UCSD-AML1 (cell line): ENCODE measurements around the gene SSBP2.
A peak's percentile ranks its signal among the peaks of the same experiment; 100 is the strongest.

Experiments used
- DNase-seq: peaks from one replicate; lab custom pipeline; 2025; ENCODE audit not compliant: unreplicated experiment; lab: John Stamatoyannopoulos, UW

The SSBP2 gene

DNA sequence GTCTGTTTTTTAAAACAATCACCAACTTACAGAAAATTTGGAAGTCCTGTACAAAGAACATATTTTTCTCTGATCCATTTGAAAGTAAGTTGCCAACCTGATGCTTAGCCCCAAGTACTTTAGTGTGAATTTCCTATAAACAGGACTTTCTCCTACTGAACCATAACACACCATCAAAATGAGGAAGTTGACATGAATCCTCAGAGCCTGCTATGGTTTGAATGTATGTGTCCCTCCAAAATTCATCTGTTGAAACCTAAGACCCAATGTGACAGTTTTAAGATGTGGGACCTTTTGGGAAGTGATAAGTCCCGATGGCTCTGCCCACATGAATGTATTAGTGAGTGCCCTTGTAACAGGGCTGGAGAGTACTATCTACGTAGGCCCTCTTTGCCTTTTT, 350.5 kb downstream of the SSBP2 start:
- no peak for DNase-seq

DNA sequence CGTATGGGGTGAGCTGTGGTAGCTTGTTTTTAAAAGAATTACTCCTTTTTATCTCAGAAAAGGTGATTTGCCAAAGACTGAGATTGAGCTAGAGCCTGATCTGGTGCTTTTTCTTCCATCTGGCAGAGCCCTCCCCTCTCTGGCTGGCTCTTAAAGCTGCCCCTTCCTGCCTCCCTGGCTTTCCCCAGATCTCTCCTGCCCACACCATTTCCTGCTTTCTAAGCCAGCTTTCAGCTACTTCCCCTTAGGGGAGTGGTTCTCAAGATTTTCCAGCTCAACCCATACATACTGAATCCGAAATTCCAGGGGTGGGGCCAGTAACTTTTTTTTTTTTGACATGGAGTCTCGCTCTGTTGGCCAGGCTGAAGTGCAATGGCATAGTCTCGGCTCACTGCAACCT, 352.2 kb downstream of the SSBP2 start:
- peak; percentile 37 for DNase-seq

DNA sequence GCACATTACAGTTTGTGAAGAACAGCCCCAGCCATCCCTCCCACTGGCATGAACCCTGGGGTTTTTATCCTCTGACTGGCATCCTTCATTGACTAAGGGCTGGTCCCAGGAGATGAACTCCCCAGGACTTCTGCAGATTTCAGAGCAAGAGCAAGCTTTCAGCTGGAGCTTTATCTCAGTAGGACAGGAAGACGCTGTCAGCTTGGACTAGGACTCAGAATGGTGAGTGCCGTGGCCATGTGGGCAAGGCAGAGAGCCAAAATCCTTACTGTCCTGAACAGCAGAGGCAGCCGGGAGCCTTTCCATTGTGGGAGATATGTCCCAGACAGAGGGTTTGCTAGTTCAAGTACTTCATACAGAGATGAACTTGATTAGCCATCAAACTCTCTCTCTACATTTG, 353.7 kb downstream of the SSBP2 start:
- DNase-seq = peak; percentile 12

DNA sequence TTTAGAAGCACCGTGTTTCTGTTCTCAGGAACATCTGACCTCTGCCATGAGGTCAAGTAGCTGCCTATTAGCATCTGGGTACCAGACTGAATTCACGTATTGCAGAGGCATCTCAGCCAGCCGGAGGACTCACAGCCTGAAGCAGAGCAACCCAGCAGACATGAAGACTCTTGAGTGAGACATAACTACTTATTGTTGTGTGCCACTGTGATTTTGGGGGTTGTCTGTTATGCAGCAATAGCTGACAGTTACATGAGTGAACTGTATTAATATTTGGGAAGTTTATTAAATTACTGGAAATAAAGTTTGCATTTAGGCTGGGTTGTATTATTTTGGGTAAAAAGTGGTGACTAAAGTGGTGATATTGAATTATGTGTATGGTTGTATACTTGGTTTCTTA, 355.6 kb downstream of the SSBP2 start:
- DNase-seq = no peak

DNA sequence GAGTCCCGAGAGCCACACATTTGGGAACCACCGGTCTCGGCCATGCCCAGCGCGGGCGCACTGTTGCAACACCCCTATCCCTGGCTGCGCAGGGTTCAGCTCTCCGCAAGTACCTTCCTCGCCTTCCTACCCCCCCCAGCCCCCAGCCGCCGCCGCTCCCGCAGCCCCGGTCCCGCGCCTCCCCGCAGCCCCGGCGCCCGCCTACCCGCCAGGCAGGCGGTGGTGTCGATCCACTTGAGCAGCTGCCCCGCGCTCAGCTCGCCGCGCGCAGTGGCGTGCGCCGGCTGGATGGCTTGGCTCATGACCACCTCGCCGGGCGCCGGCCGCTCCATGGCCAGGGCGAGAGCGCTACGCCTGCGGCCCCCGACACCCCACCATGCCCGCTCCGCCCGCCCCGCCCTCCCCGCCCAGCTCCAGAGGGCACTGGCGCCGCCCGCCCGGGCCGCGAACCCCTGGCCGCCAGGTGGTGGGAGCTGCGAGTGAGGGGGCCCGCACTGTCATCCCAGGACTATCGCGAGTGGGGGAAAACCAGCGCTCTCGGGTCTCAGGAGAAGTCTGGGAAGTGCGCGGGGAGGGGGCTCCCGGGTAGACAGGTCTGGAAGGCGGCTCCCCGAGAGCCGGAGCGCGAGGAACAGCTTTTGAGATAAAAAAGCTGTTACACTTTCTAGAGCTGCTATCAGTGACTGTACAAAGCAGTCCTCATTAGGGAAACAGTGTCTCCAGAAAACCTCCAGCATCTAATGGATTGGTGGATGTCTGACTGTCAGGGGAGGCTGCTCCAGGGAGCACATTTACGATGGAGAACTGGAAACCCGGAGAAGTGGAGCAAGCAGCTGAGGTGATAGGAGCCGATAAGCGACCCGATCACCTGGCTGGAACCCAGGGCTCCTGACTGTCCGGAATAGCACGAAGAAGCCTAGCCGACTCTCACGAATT, 356.8 kb downstream of the SSBP2 start, which contains the start of gene ACOT12:
ACOT12 (minus strand) TSS at position 352 of the 936 bp plus-strand sequence; CDS start at position 332, 20 bp downstream.
- no peak for DNase-seq

DNA sequence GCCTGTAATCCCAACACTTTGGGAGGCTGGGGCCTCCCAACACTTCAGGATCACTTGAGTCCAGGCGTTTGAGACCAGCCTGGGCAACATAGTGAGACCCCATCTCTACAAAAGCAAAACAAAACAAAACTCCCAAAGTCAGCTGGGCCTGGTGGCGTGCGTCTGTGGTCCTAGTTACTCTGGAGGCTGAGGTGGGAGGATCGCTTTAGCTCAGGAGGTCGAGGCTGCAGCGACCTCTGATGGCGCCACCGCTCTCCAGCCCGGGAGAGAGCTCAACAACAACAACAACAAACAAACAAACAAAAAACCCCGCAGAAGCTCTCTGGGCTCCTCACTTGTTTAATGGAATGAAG, 357.5 kb downstream of the SSBP2 start:
- no peak for DNase-seq

DNA sequence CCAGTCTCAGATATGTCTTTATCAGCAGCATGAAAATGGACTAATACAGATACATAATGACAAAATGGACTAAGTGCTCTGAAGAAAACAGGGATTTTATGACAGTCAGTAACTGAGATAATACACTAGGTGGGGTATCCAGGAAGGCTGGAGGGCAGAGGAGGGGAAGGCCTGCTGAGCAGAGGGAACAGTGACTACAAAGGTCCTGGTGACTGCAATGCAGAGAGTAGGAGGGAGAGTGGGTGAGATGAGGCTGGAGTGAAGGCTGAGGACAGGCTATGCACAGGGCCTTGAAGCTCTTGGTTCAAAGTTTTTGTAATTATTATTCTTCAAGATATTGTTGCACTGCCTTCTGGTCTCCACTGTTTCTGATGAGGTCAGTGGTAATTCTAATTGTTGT, 361.9 kb downstream of the SSBP2 start:
- DNase-seq = no peak

DNA sequence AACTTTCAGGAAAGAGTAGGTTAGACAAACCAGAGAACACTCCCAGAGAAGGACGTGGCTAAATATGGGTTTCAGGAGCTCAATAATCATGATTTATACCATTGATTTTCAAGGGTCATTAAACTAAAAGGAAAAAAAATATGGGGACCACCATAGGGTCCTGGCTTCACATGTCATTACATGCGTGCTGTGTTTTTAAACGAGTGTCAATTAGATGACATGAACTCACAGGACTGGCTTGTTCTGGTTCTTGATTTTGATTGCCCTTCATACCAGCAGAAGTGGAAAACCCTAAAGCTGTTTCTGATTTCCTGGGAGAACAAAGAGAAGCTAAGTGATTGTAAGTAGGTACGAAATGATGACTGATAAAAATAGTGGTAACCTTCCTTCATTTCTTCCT, 362.7 kb downstream of the SSBP2 start:
- DNase-seq = no peak

DNA sequence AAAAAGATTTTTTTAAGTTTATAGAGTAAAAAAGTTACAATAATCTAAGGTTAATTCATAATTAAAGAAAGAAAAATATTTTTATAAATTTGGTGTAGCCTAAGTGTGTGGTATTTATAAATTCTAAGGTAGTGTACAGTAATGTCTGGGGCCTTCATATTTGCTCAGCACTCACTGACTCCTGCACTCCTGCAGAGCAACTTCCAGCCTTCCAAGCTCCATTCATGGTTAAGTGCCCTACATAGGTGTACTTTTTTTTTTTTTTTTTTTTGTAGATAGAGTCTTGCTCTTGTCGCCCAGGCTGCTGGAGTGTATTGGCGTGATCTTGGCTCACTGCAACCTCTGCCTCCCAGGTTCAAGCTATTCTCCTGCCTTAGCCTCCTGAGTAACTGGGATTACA, 367.0 kb downstream of the SSBP2 start:
- DNase-seq = no peak

DNA sequence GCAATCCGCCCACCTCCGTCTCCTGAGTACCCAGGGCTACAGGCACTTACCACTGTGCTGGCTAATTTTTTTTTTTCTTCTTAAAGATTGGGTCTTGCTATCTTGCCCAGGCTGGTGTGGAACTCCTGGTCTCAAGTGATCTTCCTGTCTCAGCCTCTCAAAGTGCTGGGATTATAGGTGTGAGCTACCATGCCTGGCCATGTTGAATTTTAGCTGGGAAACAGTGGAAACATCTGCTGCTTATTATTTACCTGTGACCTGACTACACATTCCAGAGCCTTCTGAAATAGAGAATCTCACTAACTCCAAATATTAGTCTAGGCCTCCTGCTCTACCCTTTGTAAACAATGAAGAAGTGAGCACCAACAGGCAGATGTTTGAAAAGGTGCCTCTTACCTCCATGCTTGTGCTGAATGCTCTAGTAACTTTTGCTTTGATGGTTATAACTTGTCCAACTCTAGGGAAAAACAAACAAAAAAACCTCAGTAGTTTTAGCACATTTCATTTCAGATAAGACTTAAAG, 379.5 kb downstream of the SSBP2 start:
- DNase-seq = no peak

DNA sequence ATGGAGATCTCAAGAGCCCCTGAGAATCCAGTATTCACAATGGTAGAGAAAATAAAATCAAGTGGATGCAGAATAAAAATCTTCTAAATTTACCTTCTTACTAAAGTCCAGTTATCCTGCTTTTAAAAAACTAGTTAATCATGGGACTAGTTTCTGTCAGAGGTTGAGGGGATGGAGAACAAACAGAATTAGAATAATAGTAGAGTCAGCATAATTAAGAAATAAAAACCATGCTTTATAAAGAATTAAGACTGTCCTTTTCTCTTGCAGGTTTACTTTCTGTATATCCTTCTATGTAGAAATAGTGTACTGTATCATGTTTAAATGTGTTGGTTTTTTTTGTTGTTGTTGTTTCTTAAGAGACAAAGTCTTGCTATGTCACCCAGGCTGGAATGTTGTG, 380.0 kb downstream of the SSBP2 start:
- no peak for DNase-seq

DNA sequence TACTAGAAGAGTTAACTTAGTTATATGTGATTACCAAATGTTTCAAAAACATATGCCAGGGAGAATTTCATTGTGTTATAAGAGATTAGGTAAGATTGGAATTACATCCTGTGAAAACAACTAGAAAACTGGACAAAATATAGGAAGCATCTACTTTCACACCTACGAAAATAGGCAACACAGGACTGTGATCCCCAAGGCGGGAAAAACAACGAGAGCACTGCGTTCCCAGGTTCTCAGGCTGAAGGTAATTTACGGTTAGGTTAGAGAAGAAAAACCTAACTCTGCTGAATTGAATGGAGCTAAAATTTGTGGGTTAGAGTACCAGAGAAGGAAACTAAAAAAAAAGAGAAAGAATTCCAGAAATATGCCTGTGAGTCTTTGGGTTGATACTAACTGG, 385.4 kb downstream of the SSBP2 start:
- DNase-seq = no peak

DNA sequence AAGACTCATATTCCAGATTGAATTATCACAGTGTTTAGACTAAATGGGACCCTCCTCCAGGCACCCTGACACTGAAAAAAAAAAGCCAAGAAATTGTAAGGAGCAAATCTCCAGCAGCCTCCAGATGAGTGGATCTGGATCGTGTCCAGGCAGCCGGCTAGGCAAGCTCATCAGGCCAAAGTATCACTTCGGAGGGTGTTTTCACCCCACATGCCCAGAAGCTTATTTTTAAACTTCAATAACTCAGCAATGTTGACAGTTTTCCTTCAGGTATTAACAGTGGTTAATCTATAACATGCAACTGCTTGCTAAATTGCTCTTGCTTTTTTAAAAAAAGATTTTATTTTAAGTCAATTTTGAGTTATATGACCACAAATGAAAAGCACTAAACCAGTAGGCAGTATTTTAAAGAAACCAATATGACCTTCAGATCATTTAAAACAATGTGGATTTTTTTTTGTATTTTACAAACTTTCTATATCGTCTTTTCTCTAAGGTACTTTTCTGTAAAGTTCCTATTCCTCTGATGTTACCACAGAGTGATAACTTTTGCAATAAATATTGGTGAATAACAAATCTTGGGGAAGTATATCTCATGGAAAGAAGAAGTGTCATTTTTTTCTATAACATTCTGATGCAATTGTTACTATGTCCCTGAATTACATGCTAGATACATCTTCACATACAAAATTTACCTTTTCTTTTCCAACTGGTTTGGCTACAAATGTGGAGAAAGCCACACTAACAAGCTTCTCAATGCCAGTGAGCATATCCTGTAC, 387.6 kb downstream of the SSBP2 start:
- DNase-seq = no peak
